GM15510 (cell line): ENCODE data around the gene HSBP1.

Source experiments
- POLR2A ChIP-seq: IDR thresholded peaks from 3 replicates; pipeline ENCODE4 v1.6.1; 2011; ENCODE audit warnings: borderline replicate concordance; ENCODE audit not compliant: insufficient read length; ENCODE audit errors: extremely low read depth

Gene HSBP1

GRCh38 chr16:83842756-83843507, 35.2 kb downstream of the HSBP1 start:
- TF ChIP-seq POLR2A, result no peak

GRCh38 chr16:83843657-83844056, 35.9 kb downstream of the HSBP1 start:
- TF ChIP-seq POLR2A, result no peak

GRCh38 chr16:83845263-83845662, 37.5 kb downstream of the HSBP1 start:
- TF ChIP-seq POLR2A, result no peak

GRCh38 chr16:83847371-83848225, 39.8 kb downstream of the HSBP1 start:
- TF ChIP-seq POLR2A, result no peak

- TF ChIP-seq POLR2A, result no peak
Measured at GRCh38 chr16:83849421-83849820, 41.6 kb downstream of the HSBP1 start.

- no peak for TF ChIP-seq POLR2A
Measured at GRCh38 chr16:83850947-83851346, 43.2 kb downstream of the HSBP1 start.

GRCh38 chr16:83851473-83851872, 43.7 kb downstream of the HSBP1 start:
- no peak for TF ChIP-seq POLR2A

- TF ChIP-seq POLR2A, result no peak
Measured at GRCh38 chr16:83852774-83853173, 45.0 kb downstream of the HSBP1 start.

GRCh38 chr16:83853834-83854233, 46.1 kb downstream of the HSBP1 start:
- no peak for TF ChIP-seq POLR2A

GRCh38 chr16:83854420-83854819, 46.6 kb downstream of the HSBP1 start:
- TF ChIP-seq POLR2A, result no peak

- no peak for TF ChIP-seq POLR2A
Measured at GRCh38 chr16:83856792-83857191, 49.0 kb downstream of the HSBP1 start.

GRCh38 chr16:83859265-83859664, 51.5 kb downstream of the HSBP1 start:
- TF ChIP-seq POLR2A, result no peak

GRCh38 chr16:83862661-83863060, 54.9 kb downstream of the HSBP1 start:
- no peak for TF ChIP-seq POLR2A

GRCh38 chr16:83863682-83864081, 55.9 kb downstream of the HSBP1 start:
- no peak for TF ChIP-seq POLR2A
